K562 (cell line): ENCODE measurements around the gene XPC. TPM values are rescaled to one million over a fixed set of nuclear protein-coding genes. Genes with fewer than 3 reads are reported as not detected.
A peak's percentile ranks its signal among the peaks of the same experiment; 100 is the strongest.

Experiments used
- NCOA6 ChIP-seq: fragments of 450-650 bp; IDR thresholded peaks from 2 replicates; pipeline ENCODE4 v1.6.1; 2017; ENCODE audit warnings: mild to moderate bottlenecking
- NEUROD1 ChIP-seq: fragments of 150-350 bp; IDR thresholded peaks from 2 replicates; pipeline ENCODE4 v1.6.1; 2014; ENCODE audit warnings: borderline replicate concordance, low read length, low read depth; ENCODE audit not compliant: partially characterized antibody
- RAD21 ChIP-seq, 2 experiments: fragments of 250-450 bp in 1 of 2; fragments of 450-650 bp in 1 of 2; sonication (Bioruptor Pico) in 1 of 2; formaldehyde crosslinking in 1 of 2; IDR thresholded peaks in 1 of 2; conservative IDR thresholded peaks in 1 of 2; 2 replicates each; pipeline versions ENCODE4 v1.4.0 to v1.8.0; 2020 to 2022; ENCODE audit warnings: mild to moderate bottlenecking in 2 of 2, moderate library complexity in 1 of 2
- SMC3 ChIP-seq: conservative IDR thresholded peaks from 2 replicates; pipeline ENCODE4 v1.6.1; 2011; ENCODE audit warnings: low read depth, low read length, improper control_type of control experiment; ENCODE audit not compliant: insufficient read depth
- ZKSCAN1 ChIP-seq: fragments of 150-350 bp; IDR thresholded peaks from 2 replicates; pipeline ENCODE4 v1.6.1; 2016; ENCODE audit warnings: low read depth, low read length
- ZNF253 ChIP-seq: fragments of 250-450 bp; sonication (Bioruptor Pico); conservative IDR thresholded peaks from 2 replicates; pipeline ENCODE4 v1.6.1; 2021; ENCODE audit warnings: mild to moderate bottlenecking
- ZNF79 ChIP-seq: fragments of 250-450 bp; sonication (Bioruptor Pico); IDR thresholded peaks from 2 replicates; pipeline ENCODE4 v1.4.0; 2020; ENCODE audit warnings: low read depth, mild to moderate bottlenecking, moderate library complexity
- polyA plus RNA-seq, 8 experiments: library from polyadenylated mRNA; depleted of rRNA in 4 of 8; stranded (reverse) in 5 of 8; unstranded in 3 of 8; fragments of >200 nt; fragmentation: Nextera tagmentation in 2 of 8; fragmentation: Illumina TruSeq in 1 of 8; extraction: Ambion mirVana in 2 of 8; extraction: Trizol in 1 of 8; gene quantifications; 2 replicates each; pipeline versions ENCODE4 v1.2.1 to v1.2.3, GENCODE V29; 2011 to 2014; ENCODE audit warnings: inconsistent platforms in 1 of 8, missing spikeins in 1 of 8
- total RNA-seq, 7 experiments: library from RNA; depleted of rRNA in 6 of 7; stranded (reverse); fragments of >200 nt in 6 of 7; fragmentation: Illumina TruSeq in 2 of 7; extraction: Trizol in 2 of 7; gene quantifications; 2 replicates each; pipeline versions ENCODE4 v1.2.1 to v1.2.3, GENCODE V29; 2011 to 2021; ENCODE audit warnings: low replicate concordance in 1 of 7
- TF ChIP-seq, protein P1 (sequence below), 2 experiments: fragments of 450-650 bp; formaldehyde crosslinking in 1 of 2; IDR thresholded peaks; 2 replicates each; pipeline versions ENCODE4 v1.4.0 to v1.6.1; 2014 to 2020; ENCODE audit warnings: mild to moderate bottlenecking in 2 of 2, borderline replicate concordance in 1 of 2, low read depth in 1 of 2
- TF ChIP-seq, protein P2 (sequence below): fragments of 250-450 bp; sonication (Bioruptor Pico); IDR thresholded peaks from 2 replicates; pipeline ENCODE4 v1.6.1; 2021; ENCODE audit warnings: mild to moderate bottlenecking
- TF ChIP-seq, protein P3 (sequence below): IDR thresholded peaks from 2 replicates; pipeline ENCODE4 v1.6.1; 2011; ENCODE audit warnings: borderline replicate concordance, low read depth, mild to moderate bottlenecking, moderate library complexity, low read length; ENCODE audit not compliant: insufficient read depth, poor library complexity, severe bottlenecking

XPC gene
- total and polyA plus RNA-seq, 9 of the 15 experiments (the other 6 are each of a cell fraction or from before 2014, with no cell fraction given): 3.8 to 54.7 (median 41.3) TPM

- TF ChIP-seq, protein P1, sequence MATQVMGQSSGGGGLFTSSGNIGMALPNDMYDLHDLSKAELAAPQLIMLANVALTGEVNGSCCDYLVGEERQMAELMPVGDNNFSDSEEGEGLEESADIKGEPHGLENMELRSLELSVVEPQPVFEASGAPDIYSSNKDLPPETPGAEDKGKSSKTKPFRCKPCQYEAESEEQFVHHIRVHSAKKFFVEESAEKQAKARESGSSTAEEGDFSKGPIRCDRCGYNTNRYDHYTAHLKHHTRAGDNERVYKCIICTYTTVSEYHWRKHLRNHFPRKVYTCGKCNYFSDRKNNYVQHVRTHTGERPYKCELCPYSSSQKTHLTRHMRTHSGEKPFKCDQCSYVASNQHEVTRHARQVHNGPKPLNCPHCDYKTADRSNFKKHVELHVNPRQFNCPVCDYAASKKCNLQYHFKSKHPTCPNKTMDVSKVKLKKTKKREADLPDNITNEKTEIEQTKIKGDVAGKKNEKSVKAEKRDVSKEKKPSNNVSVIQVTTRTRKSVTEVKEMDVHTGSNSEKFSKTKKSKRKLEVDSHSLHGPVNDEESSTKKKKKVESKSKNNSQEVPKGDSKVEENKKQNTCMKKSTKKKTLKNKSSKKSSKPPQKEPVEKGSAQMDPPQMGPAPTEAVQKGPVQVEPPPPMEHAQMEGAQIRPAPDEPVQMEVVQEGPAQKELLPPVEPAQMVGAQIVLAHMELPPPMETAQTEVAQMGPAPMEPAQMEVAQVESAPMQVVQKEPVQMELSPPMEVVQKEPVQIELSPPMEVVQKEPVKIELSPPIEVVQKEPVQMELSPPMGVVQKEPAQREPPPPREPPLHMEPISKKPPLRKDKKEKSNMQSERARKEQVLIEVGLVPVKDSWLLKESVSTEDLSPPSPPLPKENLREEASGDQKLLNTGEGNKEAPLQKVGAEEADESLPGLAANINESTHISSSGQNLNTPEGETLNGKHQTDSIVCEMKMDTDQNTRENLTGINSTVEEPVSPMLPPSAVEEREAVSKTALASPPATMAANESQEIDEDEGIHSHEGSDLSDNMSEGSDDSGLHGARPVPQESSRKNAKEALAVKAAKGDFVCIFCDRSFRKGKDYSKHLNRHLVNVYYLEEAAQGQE (IDR thresholded peaks at IDR 0.05; ENCODE audit: borderline replicate concordance): peak; percentile 58; the same call in 1 of the 2 replicates
- TF ChIP-seq, protein P1 (CRISPR knock-in tag; IDR thresholded peaks at IDR 0.05; ENCODE audit: low read depth): no peak
- TF ChIP-seq SMC3 (0 out of 2 replicates have a peak, but pooled peaks have one; percentile 14), ZNF79 (CRISPR knock-in tag) (no peak), NCOA6 (no peak), ZKSCAN1 (no peak), NEUROD1 (no peak), RAD21 (CRISPR knock-in tag; conservative IDR thresholded peaks at IDR 0.05 in 1 of 2, IDR thresholded peaks at IDR 0.05 in 1 of 2) (peak in 1 of 2 experiments; percentile 32; a peak in 2 of 4 replicates), ZNF253 (CRISPR knock-in tag) (no peak)
- TF ChIP-seq, protein P2, sequence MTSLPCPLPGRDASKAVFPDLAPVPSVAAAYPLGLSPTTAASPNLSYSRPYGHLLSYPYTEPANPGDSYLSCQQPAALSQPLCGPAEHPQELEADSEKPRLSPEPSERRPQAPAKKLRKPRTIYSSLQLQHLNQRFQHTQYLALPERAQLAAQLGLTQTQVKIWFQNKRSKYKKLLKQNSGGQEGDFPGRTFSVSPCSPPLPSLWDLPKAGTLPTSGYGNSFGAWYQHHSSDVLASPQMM: no peak
- TF ChIP-seq, protein P3, sequence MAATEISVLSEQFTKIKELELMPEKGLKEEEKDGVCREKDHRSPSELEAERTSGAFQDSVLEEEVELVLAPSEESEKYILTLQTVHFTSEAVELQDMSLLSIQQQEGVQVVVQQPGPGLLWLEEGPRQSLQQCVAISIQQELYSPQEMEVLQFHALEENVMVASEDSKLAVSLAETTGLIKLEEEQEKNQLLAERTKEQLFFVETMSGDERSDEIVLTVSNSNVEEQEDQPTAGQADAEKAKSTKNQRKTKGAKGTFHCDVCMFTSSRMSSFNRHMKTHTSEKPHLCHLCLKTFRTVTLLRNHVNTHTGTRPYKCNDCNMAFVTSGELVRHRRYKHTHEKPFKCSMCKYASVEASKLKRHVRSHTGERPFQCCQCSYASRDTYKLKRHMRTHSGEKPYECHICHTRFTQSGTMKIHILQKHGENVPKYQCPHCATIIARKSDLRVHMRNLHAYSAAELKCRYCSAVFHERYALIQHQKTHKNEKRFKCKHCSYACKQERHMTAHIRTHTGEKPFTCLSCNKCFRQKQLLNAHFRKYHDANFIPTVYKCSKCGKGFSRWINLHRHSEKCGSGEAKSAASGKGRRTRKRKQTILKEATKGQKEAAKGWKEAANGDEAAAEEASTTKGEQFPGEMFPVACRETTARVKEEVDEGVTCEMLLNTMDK: no peak
Measured at GRCh38 chr3:14113965-14114635, 64.3 kb downstream of the XPC start (continued).
